ENCODE measurements around the gene ABLIM2. TPM values are rescaled to one million over a fixed set of nuclear protein-coding genes. Genes with fewer than 3 reads are reported as not detected.
A peak's percentile ranks its signal among the peaks of the same experiment; 100 is the strongest.

Gene ABLIM2
- polyA plus RNA-seq, 3 donors = 0.21 TPM; not detected in 2

DNA sequence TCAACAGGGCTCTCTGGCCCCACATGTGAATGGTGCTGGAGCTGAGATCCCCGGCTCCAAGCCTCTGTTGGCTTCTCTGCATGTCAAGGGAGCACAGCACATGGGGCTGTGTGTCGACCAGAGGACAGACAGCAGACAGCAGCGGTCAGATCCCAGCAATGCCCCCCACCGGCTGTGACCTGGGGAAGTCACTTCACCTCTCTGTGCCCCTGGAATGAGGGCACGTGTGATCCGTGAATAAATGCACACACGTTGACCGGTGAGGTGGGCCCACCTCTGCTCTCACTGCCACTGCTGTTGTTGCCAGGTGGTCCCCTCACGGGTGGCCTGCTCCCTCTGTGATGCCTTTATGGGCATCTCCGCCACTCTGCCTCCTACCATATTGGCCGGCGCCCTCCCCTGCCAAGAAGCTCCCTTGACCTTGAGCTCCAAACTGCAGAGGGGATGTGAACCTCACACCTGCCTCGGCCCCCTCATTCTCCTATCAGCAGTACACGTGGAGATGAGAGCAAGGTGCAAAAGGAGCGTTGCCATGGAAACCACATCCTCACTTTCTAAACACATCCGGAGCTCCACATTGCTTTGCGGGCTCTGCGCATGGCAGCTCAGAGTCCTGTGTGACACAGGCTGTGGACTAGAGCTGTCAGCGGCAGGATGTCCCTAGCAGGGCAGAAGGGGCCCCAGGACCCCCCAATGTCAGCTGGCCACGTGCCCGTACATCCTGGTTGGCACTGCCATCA is 75.4 kb downstream of the ABLIM2 start:
- Histone ChIP-seq H3K27ac (ENCODE audit: low read depth in 1 of 2, low read length in 2 of 2) (no peak overlapping the region), H3K79me2 (ENCODE audit: insufficient read depth, low read length) (no peaks in the 10 kb centered on the region), H3K27me3 (ENCODE audit: control insufficient read depth in 2 of 2, insufficient read depth in 2 of 2, low read length in 2 of 2) (peaks cover 0 to 4% of the 10 kb centered on the region in 2 donors), H2AFZ (ENCODE audit: insufficient read depth, low read depth, low read length, poor library complexity, severe bottlenecking) (no peak overlapping the region), H3K9ac (ENCODE audit: insufficient read depth, low read length, poor library complexity, severe bottlenecking) (no peak overlapping the region), H4K20me1 (ENCODE audit: insufficient read depth, low read length) (no peaks in the 10 kb centered on the region), H3K9me3 (replicated peaks in 1 of 2; ENCODE audit: control insufficient read depth in 1 of 2, insufficient read depth in 1 of 2, low read length in 2 of 2) (no peaks in the 10 kb centered on the region), H3K4me2 (replicated peaks; ENCODE audit: extremely low read depth, low read length, poor library complexity, severe bottlenecking) (no peak overlapping the region), H3K36me3 (replicated peaks in 1 of 2; ENCODE audit: control insufficient read depth in 1 of 2, insufficient read depth in 2 of 2, low read length in 2 of 2) (no peaks in the 10 kb centered on the region), H3K4me3 (replicated peaks in 1 of 3; ENCODE audit: low read depth in 2 of 3, low read length in 3 of 3) (no peak overlapping the region), H3K4me1 (ENCODE audit: control insufficient read depth in 1 of 2, insufficient read depth in 2 of 2, low read length in 2 of 2) (no peaks in the 10 kb centered on the region)
- Mint-ChIP-seq H3K9me3 (no peaks in the 10 kb centered on the region), H3K36me3 (no peaks in the 10 kb centered on the region), H3K4me3 (no peak overlapping the region), H3K27me3 (ENCODE audit: low read depth in 3 of 3) (peaks cover 6 to 24% (median 21%) of the 10 kb centered on the region in 3 donors), H3K4me1 (no peaks in the 10 kb centered on the region), H3K27ac (peak overlapping the region in 1 of 7 donors; percentile 58)
- intact Hi-C loops (cut with micrococcal nuclease) = no loop called here
- TF ChIP-seq, protein P1, sequence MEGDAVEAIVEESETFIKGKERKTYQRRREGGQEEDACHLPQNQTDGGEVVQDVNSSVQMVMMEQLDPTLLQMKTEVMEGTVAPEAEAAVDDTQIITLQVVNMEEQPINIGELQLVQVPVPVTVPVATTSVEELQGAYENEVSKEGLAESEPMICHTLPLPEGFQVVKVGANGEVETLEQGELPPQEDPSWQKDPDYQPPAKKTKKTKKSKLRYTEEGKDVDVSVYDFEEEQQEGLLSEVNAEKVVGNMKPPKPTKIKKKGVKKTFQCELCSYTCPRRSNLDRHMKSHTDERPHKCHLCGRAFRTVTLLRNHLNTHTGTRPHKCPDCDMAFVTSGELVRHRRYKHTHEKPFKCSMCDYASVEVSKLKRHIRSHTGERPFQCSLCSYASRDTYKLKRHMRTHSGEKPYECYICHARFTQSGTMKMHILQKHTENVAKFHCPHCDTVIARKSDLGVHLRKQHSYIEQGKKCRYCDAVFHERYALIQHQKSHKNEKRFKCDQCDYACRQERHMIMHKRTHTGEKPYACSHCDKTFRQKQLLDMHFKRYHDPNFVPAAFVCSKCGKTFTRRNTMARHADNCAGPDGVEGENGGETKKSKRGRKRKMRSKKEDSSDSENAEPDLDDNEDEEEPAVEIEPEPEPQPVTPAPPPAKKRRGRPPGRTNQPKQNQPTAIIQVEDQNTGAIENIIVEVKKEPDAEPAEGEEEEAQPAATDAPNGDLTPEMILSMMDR (IDR thresholded peaks at IDR 0.05) = no peak
- DNase-seq = no peak
- WGBS (ENCODE audit: insufficient coverage) = 83% methylated on average over 19 of the region's 21 CpGs

DNA sequence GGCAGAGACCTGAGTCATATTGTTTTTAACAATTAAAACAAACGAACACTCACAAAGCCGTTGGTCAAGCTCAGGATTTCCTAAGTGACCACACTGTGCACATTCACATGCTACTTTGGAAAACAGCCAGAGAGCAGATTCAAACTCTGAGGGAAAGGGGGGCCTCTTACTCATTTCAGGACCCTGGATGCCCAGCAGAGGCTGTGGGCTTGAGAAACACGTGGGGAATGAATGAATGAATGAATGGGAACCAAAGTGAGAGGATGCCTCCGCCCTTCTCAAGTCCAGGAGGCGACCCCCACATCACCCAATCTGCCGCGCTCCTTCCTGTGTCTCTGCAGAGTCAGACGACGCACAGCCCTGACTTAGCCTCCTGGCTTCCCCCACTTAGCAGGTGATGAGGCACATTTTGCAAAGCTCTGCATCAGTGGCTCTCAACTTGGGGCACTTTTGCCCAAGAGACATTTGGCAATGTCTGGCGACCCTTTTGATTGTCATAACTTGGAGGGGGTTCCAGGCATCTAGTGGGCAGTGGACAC is 76.0 kb downstream of the ABLIM2 start:
- Histone ChIP-seq H3K27me3 (ENCODE audit: control insufficient read depth in 2 of 2, insufficient read depth in 2 of 2, low read length in 2 of 2) (peaks cover 0 to 4% of the 10 kb centered on the region in 2 donors), H2AFZ (ENCODE audit: insufficient read depth, low read depth, low read length, poor library complexity, severe bottlenecking) (no peak overlapping the region), H3K9ac (ENCODE audit: insufficient read depth, low read length, poor library complexity, severe bottlenecking) (no peak overlapping the region), H3K36me3 (replicated peaks in 1 of 2; ENCODE audit: control insufficient read depth in 1 of 2, insufficient read depth in 2 of 2, low read length in 2 of 2) (no peaks in the 10 kb centered on the region), H3K4me1 (ENCODE audit: control insufficient read depth in 1 of 2, insufficient read depth in 2 of 2, low read length in 2 of 2) (no peaks in the 10 kb centered on the region), H3K27ac (ENCODE audit: low read depth in 1 of 2, low read length in 2 of 2) (no peak overlapping the region), H3K79me2 (ENCODE audit: insufficient read depth, low read length) (no peaks in the 10 kb centered on the region), H3K4me2 (replicated peaks; ENCODE audit: extremely low read depth, low read length, poor library complexity, severe bottlenecking) (no peak overlapping the region), H3K4me3 (replicated peaks in 1 of 3; ENCODE audit: low read depth in 2 of 3, low read length in 3 of 3) (no peak overlapping the region), H3K9me3 (replicated peaks in 1 of 2; ENCODE audit: control insufficient read depth in 1 of 2, insufficient read depth in 1 of 2, low read length in 2 of 2) (no peaks in the 10 kb centered on the region), H4K20me1 (ENCODE audit: insufficient read depth, low read length) (no peaks in the 10 kb centered on the region)
- 55% methylated on average over 7 of the region's 10 CpGs for WGBS (ENCODE audit: insufficient coverage)
- H3K9me3 Mint-ChIP-seq = no peaks in the 10 kb centered on the region
- no peaks in the 10 kb centered on the region for H3K4me1 Mint-ChIP-seq
- no peak overlapping the region for H3K4me3 Mint-ChIP-seq
- no peak overlapping the region for H3K27ac Mint-ChIP-seq
- no peak for DNase-seq
- H3K36me3 Mint-ChIP-seq = no peaks in the 10 kb centered on the region
- peaks cover 6 to 24% (median 21%) of the 10 kb centered on the region in 3 donors for H3K27me3 Mint-ChIP-seq (ENCODE audit: low read depth in 3 of 3)
- intact Hi-C loops (cut with micrococcal nuclease) = no loop called here
- TF ChIP-seq, protein P1 (IDR thresholded peaks at IDR 0.05) = no peak
